HUDEP-2 (cell line): Measurements from ENCODE around the gene IFITM10.

Source experiments
- DNase-seq, 76 experiments: peaks; one replicate each; lab custom pipeline; 2025; ENCODE audit not compliant: unreplicated experiment in 76 of 76; lab: John Stamatoyannopoulos, UW

IFITM10 gene

GRCh38 chr11:1750481-1750839 lies at the start of gene IFITM10:
TSS of gene IFITM10 (minus strand) at chr11:1750595. CDS start at chr11:1750442, 153 bp downstream.
- DNase-seq = peak in 68 of 76 experiments; percentile 12 to 85 (median 62)

- no peak for DNase-seq
These were observed 47.2 kb upstream of the IFITM10 start for GRCh38 chr11:1797391-1798125.

GRCh38 chr11:1796413-1797011 lies 46.1 kb upstream of the IFITM10 start:
- DNase-seq = no peak

- DNase-seq = no peak
These were observed 42.7 kb upstream of the IFITM10 start for GRCh38 chr11:1793081-1793480.

GRCh38 chr11:1792461-1792860 lies 42.1 kb upstream of the IFITM10 start:
- no peak for DNase-seq

GRCh38 chr11:1791912-1792311 lies 41.5 kb upstream of the IFITM10 start:
- no peak for DNase-seq

- no peak for DNase-seq
These were observed 36.1 kb upstream of the IFITM10 start for GRCh38 chr11:1786466-1786865.

- DNase-seq = no peak
These were observed 35.5 kb upstream of the IFITM10 start for GRCh38 chr11:1785749-1786413.

- DNase-seq = no peak
These were observed 34.6 kb upstream of the IFITM10 start for GRCh38 chr11:1784761-1785650.

- no peak for DNase-seq
These were observed 33.5 kb upstream of the IFITM10 start for GRCh38 chr11:1783725-1784529.

GRCh38 chr11:1782831-1783724 lies 32.7 kb upstream of the IFITM10 start:
- DNase-seq = no peak

- DNase-seq = no peak
These were observed 31.7 kb upstream of the IFITM10 start for GRCh38 chr11:1782031-1782590.

GRCh38 chr11:1781593-1781975 lies 31.2 kb upstream of the IFITM10 start:
- no peak for DNase-seq

GRCh38 chr11:1780700-1781592 lies 30.6 kb upstream of the IFITM10 start:
- no peak for DNase-seq

- no peak for DNase-seq
These were observed 29.7 kb upstream of the IFITM10 start for GRCh38 chr11:1779806-1780699.

GRCh38 chr11:1779034-1779805 lies 28.8 kb upstream of the IFITM10 start:
- DNase-seq = no peak
